Adrenal gland (tissue), 19 donors: ENCODE results near the gene GIN1. TPM values are rescaled to one million over a fixed set of nuclear protein-coding genes. Genes with fewer than 3 reads are reported as not detected.

ENCODE experiments used
- DNase-seq, 7 donors: peaks; one replicate each; pipeline ENCODE4 v3.0.0-alpha.2; 2019 to 2020
- H3K27ac ChIP-seq, 5 donors: fragments of 200-600 bp; sonication (generic) in 4 of 5; 1 replicate in 3 of 5; 2 replicates in 2 of 5; pipeline versions ENCODE4 v1.5.1 to v1.8.0; 2016 to 2020; ENCODE audit warnings: mild to moderate bottlenecking in 1 of 5
- H3K27me3 ChIP-seq: fragments of 200-600 bp; 2 replicates; pipeline ENCODE4 v1.8.0; 2021
- H3K36me3 ChIP-seq, 2 donors: fragments of 200-600 bp; replicated peaks in 1 of 2; 1 replicate in 1 of 2; 2 replicates in 1 of 2; pipeline versions ENCODE4 v1.5.1 to v1.8.0; 2018 to 2022
- H3K4me1 ChIP-seq, 2 donors: fragments of 200-600 bp; replicated peaks in 1 of 2; 1 replicate in 1 of 2; 2 replicates in 1 of 2; pipeline versions ENCODE4 v1.5.1 to v1.8.0; 2018 to 2021
- H3K4me3 ChIP-seq, 4 donors: fragments of 200-600 bp; sonication (generic) in 3 of 4; one replicate each; pipeline ENCODE4 v1.5.1; 2016 to 2018
- H3K9me3 ChIP-seq, 3 donors: fragments of 200-600 bp; sonication (generic) in 1 of 3; replicated peaks in 1 of 3; 1 replicate in 2 of 3; 2 replicates in 1 of 3; pipeline versions ENCODE4 v1.5.1 to v1.8.0; 2016 to 2021
- POLR2A ChIP-seq, 2 donors: fragments of 450-650 bp; IDR thresholded peaks; one replicate each; pipeline ENCODE4 v1.6.1; 2017; ENCODE audit warnings: antibody characterized with exemption in 2 of 2, mild to moderate bottlenecking in 2 of 2, moderate library complexity in 1 of 2
- WGBS, 4 donors: extraction: QIAGEN DNeasy Blood & Tissue Kit in 2 of 4; methylation state at CpG; one replicate each; pipeline versions ENCODE4 v1.1.5 to v1.1.7; 2013 to 2017; 5-methylcytosine and 5-hydroxymethylcytosine counted together
- intact Hi-C, 2 donors: fragments of 100-400 bp; cut with DNase I; formaldehyde crosslinking; loops; one replicate each; pipeline versions ENCODE4 v1.14.1 to v1.15.0; 2022 to 2023
- long read RNA-seq, 10 donors: library from polyadenylated mRNA in 3 of 10; unstranded in 2 of 10; stranded (forward) in 1 of 10; transcript quantifications; one replicate each; pipeline ENCODE4 v2.0.0 and lab custom pipeline, GENCODE V29; 2021 to 2026
- polyA plus RNA-seq, 3 donors: library from polyadenylated mRNA; stranded (reverse); fragments of 200-250 nt in 2 of 3; fragments of 350-450 nt in 1 of 3; fragmentation: Illumina TruSeq in 1 of 3; extraction: RNeasy Lipid Tissue Mini Kit (QIAGEN cat#74804) in 1 of 3; gene quantifications; one replicate each; pipeline ENCODE4 v1.2.3, GENCODE V29; 2013 to 2014
- total RNA-seq, 9 donors: library from RNA; depleted of rRNA in 4 of 9; stranded (reverse); fragments of >200 nt in 4 of 9; fragments of 120-200 nt in 1 of 9; fragmentation: NEBNext Ultra II Directional in 1 of 9; extraction: Animal tissue kit (Norgen Biotek cat#: 25700) in 1 of 9; gene quantifications; one replicate each; pipeline versions ENCODE4 v1.1.0 to v1.2.4, GENCODE V29; 2013 to 2023
- TF ChIP-seq, protein P1 (sequence below), 6 experiments: fragments of 450-650 bp in 4 of 6; fragments of 200-600 bp in 2 of 6; sonication (generic) in 1 of 6; IDR thresholded peaks; 1 replicate in 5 of 6; 2 replicates in 1 of 6; pipeline versions ENCODE4 v1.5.1 to v1.8.0; 2016 to 2021; ENCODE audit warnings: antibody characterized with exemption in 6 of 6, mild to moderate bottlenecking in 2 of 6, moderate library complexity in 1 of 6
- donor health status: healthy with polysubstance abuse.
- donor health status: Bipolar disorder and iron deficiency.
- donor health status: DM: yes; HTN: yes; CAD: no.
- donor health status: DM: no; HTN: no; CAD: no.
- donor health status: DM: no; HTN: no; CAD: no.
- donor health status: DM: yes; HTN: yes; CAD: no.

The GIN1 gene, protein sequence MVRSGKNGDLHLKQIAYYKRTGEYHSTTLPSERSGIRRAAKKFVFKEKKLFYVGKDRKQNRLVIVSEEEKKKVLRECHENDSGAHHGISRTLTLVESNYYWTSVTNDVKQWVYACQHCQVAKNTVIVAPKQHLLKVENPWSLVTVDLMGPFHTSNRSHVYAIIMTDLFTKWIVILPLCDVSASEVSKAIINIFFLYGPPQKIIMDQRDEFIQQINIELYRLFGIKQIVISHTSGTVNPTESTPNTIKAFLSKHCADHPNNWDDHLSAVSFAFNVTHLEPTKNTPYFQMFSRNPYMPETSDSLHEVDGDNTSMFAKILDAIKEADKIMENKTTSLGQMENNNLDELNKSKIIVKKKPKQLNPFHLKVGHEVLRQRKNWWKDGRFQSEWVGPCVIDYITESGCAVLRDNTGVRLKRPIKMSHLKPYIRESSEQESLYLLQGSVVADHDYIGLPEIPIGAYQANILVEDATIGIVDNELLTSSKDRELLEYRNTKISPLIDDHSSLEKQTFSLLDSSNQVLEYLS
- total RNA-seq (10 to 100 TPM in 4 of 9 donors, 1 to 10 TPM in 5; 3.2 to 22.0 (median 9.2) TPM), polyA plus RNA-seq (10 to 100 TPM in 1 of 3 donors, 1 to 10 TPM in 2; 3.8 to 16.1 (median 6.4) TPM)
- long read RNA-seq, donor 1, transcript GIN1-201 (8 exons, 3,229 nt), result major isoform, 6 of 9 reads
- long read RNA-seq, donor 1, partial matches to known transcripts, result 0 of 9 reads
- long read RNA-seq, donor 1, other reads (novel, unspliced or antisense), result 0 of 9 reads
- long read RNA-seq, donor 2, partial matches to known transcripts, result 0 of 3 reads
- long read RNA-seq, donor 2, other reads (novel, unspliced or antisense), result 0 of 3 reads
- long read RNA-seq, donor 3, partial matches to known transcripts, result 0 of 4 reads
- long read RNA-seq, donor 3, other reads (novel, unspliced or antisense), result 0 of 4 reads
- long read RNA-seq, donor 4, partial matches to known transcripts, result 1 of 6 reads
- long read RNA-seq, donor 4, other reads (novel, unspliced or antisense), result 2 of 6 reads
- long read RNA-seq, donor 5, transcript GIN1-201 (8 exons, 3,229 nt), result major isoform, 5 of 10 reads
- long read RNA-seq, donor 5, partial matches to known transcripts, result 2 of 10 reads
- long read RNA-seq, donor 5, other reads (novel, unspliced or antisense), result 1 of 10 reads
- long read RNA-seq, donor 6, partial matches to known transcripts, result 1 of 5 reads
- long read RNA-seq, donor 6, other reads (novel, unspliced or antisense), result 2 of 5 reads
- long read RNA-seq, donor 7, partial matches to known transcripts, result 0 of 1 reads
- long read RNA-seq, donor 7, other reads (novel, unspliced or antisense), result 0 of 1 reads
- long read RNA-seq, donor 8, partial matches to known transcripts, result 0 of 2 reads
- long read RNA-seq, donor 8, other reads (novel, unspliced or antisense), result 0 of 2 reads
- long read RNA-seq, donor 9, partial matches to known transcripts, result 0 of 2 reads
- long read RNA-seq, donor 9, other reads (novel, unspliced or antisense), result 0 of 2 reads
- long read RNA-seq, donor 10, partial matches to known transcripts, result 0 of 1 reads
- long read RNA-seq, donor 10, other reads (novel, unspliced or antisense), result 0 of 1 reads

DNA sequence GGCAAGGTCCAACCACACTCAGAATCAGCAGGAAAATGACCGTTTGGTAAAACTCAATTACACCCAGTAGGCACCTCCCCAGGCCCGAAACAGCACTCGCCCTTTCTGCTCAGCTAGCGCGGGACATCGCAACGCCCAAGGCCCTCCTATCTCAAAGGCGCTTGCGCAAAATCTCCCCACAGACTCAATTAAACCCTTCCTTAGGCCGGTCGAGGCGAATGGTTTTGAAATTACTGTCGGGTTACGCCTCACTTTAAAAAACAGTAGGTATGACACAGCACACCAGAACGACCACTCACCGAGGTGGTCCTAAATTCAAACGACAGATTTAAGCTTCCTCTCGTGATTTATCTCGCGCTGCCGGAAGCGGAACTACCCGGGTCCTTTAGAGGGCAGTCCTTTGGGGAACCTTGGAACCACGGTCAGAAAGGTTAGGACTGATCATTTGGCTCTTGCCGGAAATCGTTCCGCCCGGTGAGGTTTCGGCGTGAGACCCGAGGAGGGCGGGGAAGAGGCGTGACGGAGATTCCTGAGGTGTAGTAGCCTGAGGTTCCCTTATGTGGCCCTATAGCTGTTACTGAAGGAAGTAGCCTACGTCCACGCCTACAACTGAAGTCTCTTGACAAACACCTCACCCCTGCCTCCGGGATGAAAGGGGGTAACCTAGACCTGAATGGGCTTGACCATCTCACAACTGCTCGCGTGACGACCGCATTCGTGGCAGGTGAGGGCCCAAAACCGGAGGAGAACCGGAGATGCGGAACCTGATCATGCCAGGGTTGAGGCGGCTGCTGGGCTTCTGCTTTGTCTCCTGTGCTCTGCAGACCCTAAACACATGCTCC is at the start of gene GIN1, which contains the start of gene PPIP5K2:
TSS of gene GIN1 (minus strand) at position 374 of the 842 bp plus-strand sequence. CDS start 11,431 bp downstream, outside the sequence.
TSS of gene PPIP5K2 (plus strand) at position 537 of the 842 bp plus-strand sequence. CDS start 9,289 bp downstream, outside the sequence.
- peak within 1 kb of the TSS; percentile 35 to 97 (median 93) for H3K27ac ChIP-seq
- peak; percentile 96 to 98 (median 97) for DNase-seq
- H3K27me3 ChIP-seq, result no peaks in the 10 kb centered on the region
- intact Hi-C loops, result no loop called here
- no peaks in the 10 kb centered on the region for H3K36me3 ChIP-seq
- H3K4me1 ChIP-seq, result peaks cover 13 to 29% of the 10 kb centered on the region in 2 donors
- peak within 1 kb of the TSS; percentile 17 to 87 (median 58) for H3K4me3 ChIP-seq
- WGBS, 4 donors, result 0 to 1% (median 0%) methylated on average over 30 to 46 of the region's 46 CpGs
- TF ChIP-seq POLR2A (IDR thresholded peaks at IDR 0.05), result peak; percentile 52 to 74
- TF ChIP-seq, protein P1, sequence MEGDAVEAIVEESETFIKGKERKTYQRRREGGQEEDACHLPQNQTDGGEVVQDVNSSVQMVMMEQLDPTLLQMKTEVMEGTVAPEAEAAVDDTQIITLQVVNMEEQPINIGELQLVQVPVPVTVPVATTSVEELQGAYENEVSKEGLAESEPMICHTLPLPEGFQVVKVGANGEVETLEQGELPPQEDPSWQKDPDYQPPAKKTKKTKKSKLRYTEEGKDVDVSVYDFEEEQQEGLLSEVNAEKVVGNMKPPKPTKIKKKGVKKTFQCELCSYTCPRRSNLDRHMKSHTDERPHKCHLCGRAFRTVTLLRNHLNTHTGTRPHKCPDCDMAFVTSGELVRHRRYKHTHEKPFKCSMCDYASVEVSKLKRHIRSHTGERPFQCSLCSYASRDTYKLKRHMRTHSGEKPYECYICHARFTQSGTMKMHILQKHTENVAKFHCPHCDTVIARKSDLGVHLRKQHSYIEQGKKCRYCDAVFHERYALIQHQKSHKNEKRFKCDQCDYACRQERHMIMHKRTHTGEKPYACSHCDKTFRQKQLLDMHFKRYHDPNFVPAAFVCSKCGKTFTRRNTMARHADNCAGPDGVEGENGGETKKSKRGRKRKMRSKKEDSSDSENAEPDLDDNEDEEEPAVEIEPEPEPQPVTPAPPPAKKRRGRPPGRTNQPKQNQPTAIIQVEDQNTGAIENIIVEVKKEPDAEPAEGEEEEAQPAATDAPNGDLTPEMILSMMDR (IDR thresholded peaks at IDR 0.05), result peak in 1 of 6 experiments; percentile 20
- no peaks in the 10 kb centered on the region for H3K9me3 ChIP-seq

DNA sequence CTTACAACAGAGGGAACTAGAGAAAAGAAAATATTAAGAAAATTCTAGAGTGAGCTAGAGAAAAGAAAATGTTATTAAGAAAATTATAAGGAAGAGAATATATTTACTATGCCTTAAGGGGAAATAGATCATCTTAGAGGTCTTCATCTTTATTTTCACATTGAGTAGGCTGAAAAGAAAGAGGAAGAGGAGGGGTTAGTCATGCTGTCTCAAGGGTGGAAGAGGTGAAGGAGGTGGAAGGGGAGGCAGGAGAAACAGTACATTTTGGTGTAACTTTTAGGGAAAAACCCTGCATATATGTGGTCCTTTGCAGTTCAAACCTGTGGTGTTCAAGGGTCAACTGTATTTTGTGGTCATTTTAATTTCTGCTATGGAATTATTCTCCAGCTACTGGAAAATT is 46.8 kb upstream of the GIN1 start:
- DNase-seq, result no peak
- Histone ChIP-seq H3K27me3 (no peaks in the 10 kb centered on the region), H3K36me3 (peaks cover 0 to 14% of the 10 kb centered on the region in 2 donors), H3K27ac (no peak overlapping the region), H3K9me3 (peaks cover 0 to 6% (median 0%) of the 10 kb centered on the region in 3 donors), H3K4me3 (no peak overlapping the region), H3K4me1 (no peaks in the 10 kb centered on the region)
- TF ChIP-seq, protein P1 (IDR thresholded peaks at IDR 0.05), result no peak
- TF ChIP-seq POLR2A (IDR thresholded peaks at IDR 0.05), result no peak
- intact Hi-C loops, result no loop called here

DNA sequence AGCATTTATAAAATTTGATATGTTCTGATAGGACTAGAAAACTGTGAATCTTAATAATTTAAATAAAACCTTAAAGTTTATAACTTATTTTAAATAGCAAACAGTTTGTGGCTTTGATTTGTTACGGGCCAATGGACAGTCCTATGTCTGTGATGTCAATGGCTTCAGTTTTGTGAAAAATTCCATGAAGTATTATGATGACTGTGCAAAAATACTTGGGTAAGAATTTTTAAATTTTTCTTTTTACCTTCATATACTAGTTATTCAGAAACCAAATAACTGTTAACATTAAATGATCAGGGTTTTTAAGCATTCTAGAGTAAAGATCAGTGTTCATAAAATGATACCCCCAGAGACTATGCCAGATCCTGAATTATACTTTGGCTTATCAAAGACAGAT is 31.2 kb upstream of the GIN1 start:
- Histone ChIP-seq H3K9me3 (no peaks in the 10 kb centered on the region), H3K27me3 (no peaks in the 10 kb centered on the region), H3K27ac (no peak overlapping the region), H3K4me1 (no peaks in the 10 kb centered on the region), H3K4me3 (no peak overlapping the region), H3K36me3 (peaks cover 0 to 10% of the 10 kb centered on the region in 2 donors)
- no peak for DNase-seq
- intact Hi-C loops, result no loop called here
- TF ChIP-seq, protein P1 (IDR thresholded peaks at IDR 0.05), result no peak
- TF ChIP-seq POLR2A (IDR thresholded peaks at IDR 0.05), result no peak
- WGBS, 4 donors, result 96 to 100% (median 98%) methylated on average over 1 of the region's 1 CpG
